ENCODE results near the gene FMNL2.

GRCh38 chr2:152396051-152396511 lies 61.1 kb downstream of the FMNL2 start:
- TF ChIP-seq CTCF (IDR thresholded peaks at IDR 0.05) (no peak), ZFX (IDR thresholded peaks at IDR 0.05; ENCODE audit: borderline replicate concordance) (no peak)
